Ureter (tissue), 1 donor: Measurements from ENCODE around the gene DDX18. TPM values are rescaled to one million over a fixed set of nuclear protein-coding genes. Genes with fewer than 3 reads are reported as not detected.

Experiments
- total RNA-seq: library from RNA; stranded (reverse); gene quantifications from one replicate; pipeline ENCODE4 v1.2.4, GENCODE V29; 2023
- donor health status: DM: yes; HTN: yes; CAD: no.

DDX18 gene
- total RNA-seq, 1 donor from 2014 or later: 79.7 TPM

Other genes with a start within 250 kb of the DDX18 start
- 36.4 TPM for gene CCDC93, start 199.4 kb downstream of the DDX18 start, total RNA-seq